ENCODE data around the gene DFFA. TPM values are rescaled to one million over a fixed set of nuclear protein-coding genes. Genes with fewer than 3 reads are reported as not detected.

Gene DFFA
- total RNA-seq, 1 experiment from 2014 or later = 94.1 TPM

DNA sequence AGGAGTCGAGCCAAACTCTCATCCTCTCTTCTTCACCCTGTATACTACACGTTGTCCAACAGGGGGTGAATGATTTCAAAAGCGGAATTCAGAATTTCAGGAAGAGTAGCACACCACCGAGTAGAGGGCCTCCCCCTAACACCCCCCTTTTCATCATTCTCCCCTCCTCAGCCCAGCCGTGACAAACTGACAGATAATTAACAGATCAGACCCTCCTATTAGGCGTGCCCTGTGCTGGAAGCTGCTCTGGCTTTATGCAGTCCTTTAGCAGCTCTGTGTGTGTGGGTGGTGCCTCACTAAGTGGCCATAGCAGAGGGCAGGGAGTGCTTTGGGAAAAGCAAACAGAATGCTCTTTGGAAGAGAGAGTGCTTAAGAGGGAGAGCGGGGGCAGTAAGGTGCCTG, 46.7 kb upstream of the DFFA start:
- no peak overlapping the region for H3K9ac ChIP-seq (ENCODE audit: extremely low read depth, insufficient read length, low read length)
- H3K4me2 ChIP-seq (ENCODE audit: insufficient read depth, insufficient read length, low read length) = peak overlapping the region; percentile 30
- H2BK5ac ChIP-seq (ENCODE audit: insufficient read length, low read length) = no peak overlapping the region
- no peak overlapping the region for H3K14ac ChIP-seq (ENCODE audit: insufficient read depth, low read length)
- no peak overlapping the region for H2BK20ac ChIP-seq (ENCODE audit: low read depth, low read length, poor library complexity, severe bottlenecking)
- H2BK120ac ChIP-seq (ENCODE audit: low read depth, low read length, poor library complexity, severe bottlenecking) = no peak overlapping the region
- H4K91ac ChIP-seq (ENCODE audit: insufficient read length, low read depth, low read length) = no peak overlapping the region
- H3K79me2 ChIP-seq (ENCODE audit: insufficient read depth, low read length) = peaks cover 4% of the 10 kb centered on the region; the same call in 1 of the 2 replicates
- TF ChIP-seq, protein P1, sequence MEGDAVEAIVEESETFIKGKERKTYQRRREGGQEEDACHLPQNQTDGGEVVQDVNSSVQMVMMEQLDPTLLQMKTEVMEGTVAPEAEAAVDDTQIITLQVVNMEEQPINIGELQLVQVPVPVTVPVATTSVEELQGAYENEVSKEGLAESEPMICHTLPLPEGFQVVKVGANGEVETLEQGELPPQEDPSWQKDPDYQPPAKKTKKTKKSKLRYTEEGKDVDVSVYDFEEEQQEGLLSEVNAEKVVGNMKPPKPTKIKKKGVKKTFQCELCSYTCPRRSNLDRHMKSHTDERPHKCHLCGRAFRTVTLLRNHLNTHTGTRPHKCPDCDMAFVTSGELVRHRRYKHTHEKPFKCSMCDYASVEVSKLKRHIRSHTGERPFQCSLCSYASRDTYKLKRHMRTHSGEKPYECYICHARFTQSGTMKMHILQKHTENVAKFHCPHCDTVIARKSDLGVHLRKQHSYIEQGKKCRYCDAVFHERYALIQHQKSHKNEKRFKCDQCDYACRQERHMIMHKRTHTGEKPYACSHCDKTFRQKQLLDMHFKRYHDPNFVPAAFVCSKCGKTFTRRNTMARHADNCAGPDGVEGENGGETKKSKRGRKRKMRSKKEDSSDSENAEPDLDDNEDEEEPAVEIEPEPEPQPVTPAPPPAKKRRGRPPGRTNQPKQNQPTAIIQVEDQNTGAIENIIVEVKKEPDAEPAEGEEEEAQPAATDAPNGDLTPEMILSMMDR (conservative IDR thresholded peaks at IDR 0.05) = peak; percentile 32; the same call in 2 of the 3 replicates
- no peak overlapping the region for H3K27ac ChIP-seq (ENCODE audit: insufficient read length, low read depth, low read length)
- no peaks in the 10 kb centered on the region for H3K27me3 ChIP-seq (ENCODE audit: insufficient read depth, low read length)
- H3K9me3 ChIP-seq (ENCODE audit: control insufficient read depth, low read depth, low read length) = no peaks in the 10 kb centered on the region
- H3K27ac Mint-ChIP-seq = peak overlapping the region in 1 of 3 experiments; percentile 22; a peak in 1 of 7 replicates
- peak overlapping the region in 1 of 2 experiments; percentile 6; a peak in 1 of 5 replicates for H3K4me3 Mint-ChIP-seq
- no peak overlapping the region for H3K23ac ChIP-seq (ENCODE audit: insufficient read length, low read depth, low read length)
- H3K18ac ChIP-seq (ENCODE audit: insufficient read length, low read depth, low read length) = no peak overlapping the region
- no peak overlapping the region for H3K56ac ChIP-seq (ENCODE audit: insufficient read length, low read depth, low read length)
- H2BK15ac ChIP-seq (ENCODE audit: low read depth, low read length) = no peak overlapping the region
- H4K8ac ChIP-seq (replicated peaks; ENCODE audit: insufficient read length, low read depth, low read length) = no peak overlapping the region
- no peaks in the 10 kb centered on the region for H3K23me2 ChIP-seq (ENCODE audit: insufficient read length, low read depth, low read length, poor library complexity, severe bottlenecking)
- no peak overlapping the region for H3T11ph ChIP-seq (ENCODE audit: low read length)
- WGBS (ENCODE audit: extremely low coverage, insufficient read length, low lambda C conversion rate) = no CpG with 5 or more reads among the region's 7 CpGs
- H2BK12ac ChIP-seq (ENCODE audit: insufficient read length, low read depth, low read length) = no peak overlapping the region
- H2AK5ac ChIP-seq (ENCODE audit: insufficient read length, low read length) = no peak overlapping the region
- DNase-seq = no peak
- no peaks in the 10 kb centered on the region for H3K9me3 Mint-ChIP-seq
- H4K5ac ChIP-seq (ENCODE audit: insufficient read length, low read depth, low read length) = no peak overlapping the region
- peaks cover 49 to 57% of the 10 kb centered on the region in 2 experiments for H3K4me1 Mint-ChIP-seq
- no peaks in the 10 kb centered on the region for H4K20me1 ChIP-seq (ENCODE audit: control insufficient read depth, insufficient read depth, insufficient read length)
- H2AFZ ChIP-seq (ENCODE audit: low read length) = no peak overlapping the region
- H3K4ac ChIP-seq (ENCODE audit: low read depth, low read length) = no peak overlapping the region
- H3K79me1 ChIP-seq (ENCODE audit: insufficient read depth, low read depth, low read length, poor library complexity, severe bottlenecking) = no peaks in the 10 kb centered on the region
- H3K4me1 ChIP-seq (ENCODE audit: insufficient read depth, low read length) = peaks cover 12% of the 10 kb centered on the region; the same call in 1 of the 2 replicates
- H3K27me3 Mint-ChIP-seq (ENCODE audit: low read depth) = no peaks in the 10 kb centered on the region
- peaks cover 0 to 5% (median 2%) of the 10 kb centered on the region in 3 experiments; a peak in 3 of 7 replicates for H3K36me3 Mint-ChIP-seq (ENCODE audit: insufficient read depth in 1 of 3, low read depth in 3 of 3)
